Measurements from ENCODE around the gene IRF5. TPM values are rescaled to one million over a fixed set of nuclear protein-coding genes. Genes with fewer than 3 reads are reported as not detected.

The IRF5 gene
- polyA plus RNA-seq, 1 experiment, result 0.36 TPM

DNA sequence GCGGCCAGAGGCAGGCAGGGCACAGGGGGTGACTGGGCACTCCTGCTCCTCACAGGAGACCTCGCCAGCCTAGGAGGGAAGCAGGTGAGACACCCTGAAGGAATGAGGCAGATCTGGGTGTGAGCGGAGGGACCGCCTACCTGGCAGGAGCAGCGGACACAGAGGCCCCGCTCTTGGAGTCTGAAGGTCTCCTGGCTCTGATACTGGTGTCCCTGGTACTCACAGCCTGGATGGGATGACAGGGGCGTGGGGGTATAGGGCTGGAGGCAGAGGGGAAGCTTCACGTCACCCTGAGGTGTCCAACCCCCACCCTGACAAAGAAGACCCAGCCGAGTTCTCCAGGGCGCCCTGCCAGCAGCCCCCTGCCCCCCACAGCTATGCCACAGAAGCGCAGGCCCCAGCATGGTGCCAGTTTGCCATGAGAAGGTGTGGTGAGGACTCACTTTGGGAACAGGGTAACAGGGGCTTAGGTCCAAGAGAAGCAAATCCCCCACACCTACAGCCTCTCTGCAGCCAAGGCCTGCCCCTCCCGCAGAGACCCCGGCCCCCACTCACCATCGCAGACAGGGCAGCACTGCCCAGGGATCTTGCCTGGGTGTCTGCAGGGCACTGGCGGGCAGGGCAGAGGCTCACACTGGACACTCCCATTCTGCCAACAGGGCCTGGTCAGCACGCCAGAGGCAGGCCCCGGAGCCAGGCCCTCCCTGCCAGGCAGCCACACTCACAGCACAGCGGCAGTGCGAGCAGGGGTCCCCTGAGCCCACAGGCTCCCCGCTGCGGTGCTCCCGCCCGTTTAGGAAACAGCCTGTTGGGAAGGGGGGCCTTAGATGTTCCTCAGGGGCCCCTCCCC is 44.3 kb upstream of the IRF5 start:
- H3K27me3 ChIP-seq (ENCODE audit: control insufficient read depth, insufficient read depth, low read length), result 0 out of 2 replicates have a peak, but pooled peaks cover 2% of the 10 kb centered on the region
- ChIA-PET POLR2A (no interaction called here), CTCF (interaction anchor here (1.0 to 2.0 kb wide), 5 partner anchors 10 to 198 kb away, joined by 3 to 7 read pairs (median 4); no protein-coding TSS in a partner anchor)
- no peak overlapping the region for H3K4me3 ChIP-seq (ENCODE audit: low read depth, low read length)
- TF ChIP-seq, protein P1, sequence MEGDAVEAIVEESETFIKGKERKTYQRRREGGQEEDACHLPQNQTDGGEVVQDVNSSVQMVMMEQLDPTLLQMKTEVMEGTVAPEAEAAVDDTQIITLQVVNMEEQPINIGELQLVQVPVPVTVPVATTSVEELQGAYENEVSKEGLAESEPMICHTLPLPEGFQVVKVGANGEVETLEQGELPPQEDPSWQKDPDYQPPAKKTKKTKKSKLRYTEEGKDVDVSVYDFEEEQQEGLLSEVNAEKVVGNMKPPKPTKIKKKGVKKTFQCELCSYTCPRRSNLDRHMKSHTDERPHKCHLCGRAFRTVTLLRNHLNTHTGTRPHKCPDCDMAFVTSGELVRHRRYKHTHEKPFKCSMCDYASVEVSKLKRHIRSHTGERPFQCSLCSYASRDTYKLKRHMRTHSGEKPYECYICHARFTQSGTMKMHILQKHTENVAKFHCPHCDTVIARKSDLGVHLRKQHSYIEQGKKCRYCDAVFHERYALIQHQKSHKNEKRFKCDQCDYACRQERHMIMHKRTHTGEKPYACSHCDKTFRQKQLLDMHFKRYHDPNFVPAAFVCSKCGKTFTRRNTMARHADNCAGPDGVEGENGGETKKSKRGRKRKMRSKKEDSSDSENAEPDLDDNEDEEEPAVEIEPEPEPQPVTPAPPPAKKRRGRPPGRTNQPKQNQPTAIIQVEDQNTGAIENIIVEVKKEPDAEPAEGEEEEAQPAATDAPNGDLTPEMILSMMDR (IDR thresholded peaks at IDR 0.05; ENCODE audit: insufficient read depth, low read depth, low read length), result no peak
- DNase-seq (ENCODE audit: low read depth), result no peak
- no peaks in the 10 kb centered on the region for H3K36me3 ChIP-seq (ENCODE audit: control insufficient read depth, insufficient read depth, low read length)

DNA sequence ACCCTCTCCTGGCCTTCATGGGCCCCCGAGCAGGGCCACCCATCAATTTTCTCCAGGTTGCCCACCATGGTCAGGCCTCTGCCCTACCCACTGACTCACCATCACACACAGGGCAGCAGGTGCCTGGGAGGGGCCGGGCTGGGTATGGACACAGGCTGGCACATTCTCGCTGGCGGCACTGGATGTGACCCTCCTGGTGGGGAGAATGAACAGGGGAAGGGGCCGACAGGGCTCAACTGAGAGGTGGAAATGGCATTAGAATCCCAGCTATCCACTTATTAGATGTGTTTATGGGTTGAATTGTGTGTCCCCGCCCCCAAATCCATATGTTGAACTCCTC is 43.7 kb upstream of the IRF5 start:
- no peak overlapping the region for H3K4me3 ChIP-seq (ENCODE audit: low read depth, low read length)
- TF ChIP-seq, protein P1 (IDR thresholded peaks at IDR 0.05; ENCODE audit: insufficient read depth, low read depth, low read length), result no peak
- H3K27me3 ChIP-seq (ENCODE audit: control insufficient read depth, insufficient read depth, low read length), result no peaks in the 10 kb centered on the region
- DNase-seq (ENCODE audit: low read depth), result no peak
- no peaks in the 10 kb centered on the region for H3K36me3 ChIP-seq (ENCODE audit: control insufficient read depth, insufficient read depth, low read length)
- CTCF ChIA-PET, result interaction anchor here (1.6 kb wide), 1 partner anchor 11 kb away, joined by 3 read pairs; no protein-coding TSS in a partner anchor
- POLR2A ChIA-PET, result no interaction called here

DNA sequence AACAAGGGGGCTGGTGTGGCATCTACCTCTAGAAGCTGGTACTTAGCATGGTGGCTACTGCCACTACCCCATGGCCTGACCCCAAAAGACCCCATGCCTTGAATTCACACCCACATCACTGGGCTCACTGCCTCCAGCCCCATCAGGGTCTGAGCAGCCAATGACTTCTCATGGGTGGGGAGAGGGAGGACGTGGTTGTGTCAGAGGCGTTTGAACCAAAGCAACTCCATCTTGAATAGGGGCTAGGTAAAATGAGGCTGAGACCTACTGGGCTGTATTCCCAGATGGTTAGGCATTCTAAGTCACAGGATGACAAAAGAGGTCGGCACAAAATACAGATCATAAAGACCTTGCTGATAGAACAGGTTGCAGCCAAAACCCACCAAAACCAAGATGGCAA is 42.4 kb upstream of the IRF5 start:
- TF ChIP-seq, protein P1 (IDR thresholded peaks at IDR 0.05; ENCODE audit: insufficient read depth, low read depth, low read length), result no peak
- POLR2A ChIA-PET, result no interaction called here
- no peak for DNase-seq (ENCODE audit: low read depth)
- CTCF ChIA-PET, result interaction anchor here (1.6 kb wide), 1 partner anchor 12 kb away, joined by 3 read pairs; no protein-coding TSS in a partner anchor
- no peaks in the 10 kb centered on the region for H3K27me3 ChIP-seq (ENCODE audit: control insufficient read depth, insufficient read depth, low read length)
- H3K4me3 ChIP-seq (ENCODE audit: low read depth, low read length), result no peak overlapping the region
- H3K36me3 ChIP-seq (ENCODE audit: control insufficient read depth, insufficient read depth, low read length), result no peaks in the 10 kb centered on the region

DNA sequence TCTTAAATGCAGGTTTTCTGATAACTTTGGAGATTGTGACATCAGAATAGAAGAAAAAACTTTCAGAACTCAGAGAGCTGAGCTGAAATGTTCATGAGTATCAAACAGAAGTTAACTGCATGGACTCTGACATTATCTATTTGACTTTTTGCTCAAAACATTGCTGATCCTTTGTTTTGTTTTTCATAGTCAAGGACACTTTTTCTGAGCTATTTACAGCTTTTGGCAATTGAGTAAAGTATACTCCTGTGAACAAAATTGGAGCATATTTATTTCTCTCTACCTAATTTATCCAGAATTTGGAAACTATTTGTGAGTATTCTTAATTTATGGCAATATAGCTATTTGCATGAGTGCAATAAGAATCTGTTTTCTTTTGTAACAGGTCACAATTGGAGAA is 38.3 kb upstream of the IRF5 start:
- ChIA-PET POLR2A (no interaction called here), CTCF (interaction anchor here (1.1 to 7.2 kb wide), 5 partner anchors 14 to 226 kb away, joined by 4 to 77 read pairs (median 6); no protein-coding TSS in a partner anchor)
- no peak for DNase-seq (ENCODE audit: low read depth)
- TF ChIP-seq, protein P1 (IDR thresholded peaks at IDR 0.05; ENCODE audit: insufficient read depth, low read depth, low read length), result no peak
- Histone ChIP-seq H3K4me3 (ENCODE audit: low read depth, low read length) (no peak overlapping the region), H3K27me3 (ENCODE audit: control insufficient read depth, insufficient read depth, low read length) (no peaks in the 10 kb centered on the region; the same call in 1 of the 2 replicates), H3K36me3 (ENCODE audit: control insufficient read depth, insufficient read depth, low read length) (no peaks in the 10 kb centered on the region)

DNA sequence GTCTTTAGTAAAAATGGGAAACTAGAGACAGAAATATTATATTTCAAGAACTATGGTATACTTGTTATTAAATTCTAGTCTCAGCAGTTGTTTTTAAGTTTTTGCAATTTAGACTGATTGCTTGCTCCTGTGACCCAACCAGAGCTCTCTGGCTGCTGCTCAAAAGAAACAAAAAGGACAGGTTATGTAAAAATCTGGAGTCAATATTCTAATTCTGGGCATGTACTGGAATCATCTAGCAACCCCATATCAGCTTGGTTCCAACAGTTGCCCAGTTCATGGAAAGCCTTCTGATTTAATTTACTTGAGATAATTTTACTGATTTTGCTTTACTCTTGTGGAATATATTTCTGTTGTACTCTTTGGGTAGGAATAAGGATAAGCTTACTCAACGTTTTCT is 37.5 kb upstream of the IRF5 start:
- ChIA-PET CTCF (interaction anchor here (1.1 to 7.2 kb wide), 5 partner anchors 15 to 225 kb away, joined by 3 to 77 read pairs (median 5); no protein-coding TSS in a partner anchor), POLR2A (no interaction called here)
- Histone ChIP-seq H3K27me3 (ENCODE audit: control insufficient read depth, insufficient read depth, low read length) (no peaks in the 10 kb centered on the region; the same call in 1 of the 2 replicates), H3K36me3 (ENCODE audit: control insufficient read depth, insufficient read depth, low read length) (no peaks in the 10 kb centered on the region), H3K4me3 (ENCODE audit: low read depth, low read length) (no peak overlapping the region)
- TF ChIP-seq, protein P1 (IDR thresholded peaks at IDR 0.05; ENCODE audit: insufficient read depth, low read depth, low read length), result no peak
- no peak for DNase-seq (ENCODE audit: low read depth)

All from BJ (cell line).